ENCODE data around the gene OR8S1. TPM values are rescaled to one million over a fixed set of nuclear protein-coding genes. Genes with fewer than 3 reads are reported as not detected.
"Not testable (repeated sequence)": the region's sequence is repeated elsewhere in the genome, so short reads cannot be mapped to it uniquely, and the experiment has no call there.

The OR8S1 gene
- polyA plus RNA-seq, 2 donors: not detected

GRCh38 chr12:48551636-48552035 is 26.2 kb downstream of the OR8S1 start:
- not testable (repeated sequence) for H3K9me3 ChIP-seq (ENCODE audit: control insufficient read depth in 2 of 2, insufficient read depth in 1 of 2, low read depth in 1 of 2, low read length in 1 of 2); H3K27me3 ChIP-seq (ENCODE audit: control insufficient read depth in 1 of 2, insufficient read depth in 2 of 2, low read length in 2 of 2); H3K4me1 ChIP-seq (ENCODE audit: control insufficient read depth in 2 of 2, insufficient read depth in 2 of 2, low read length in 1 of 2); H3K27ac ChIP-seq (ENCODE audit: low read depth in 2 of 2, low read length in 1 of 2); H3K4me3 ChIP-seq (ENCODE audit: low read depth in 1 of 2, low read length in 2 of 2); H3K36me3 ChIP-seq (ENCODE audit: control insufficient read depth in 2 of 2, insufficient read depth in 2 of 2, low read length in 1 of 2)
- WGBS, 2 donors: 85 to 92% methylated on average over 12 to 13 of the region's 13 CpGs

- 41 to 68% methylated on average over 11 of the region's 11 CpGs for WGBS, 2 donors
- H3K9me3 ChIP-seq (ENCODE audit: control insufficient read depth in 2 of 2, insufficient read depth in 1 of 2, low read depth in 1 of 2, low read length in 1 of 2); H3K27ac ChIP-seq (ENCODE audit: low read depth in 2 of 2, low read length in 1 of 2); H3K27me3 ChIP-seq (ENCODE audit: control insufficient read depth in 1 of 2, insufficient read depth in 2 of 2, low read length in 2 of 2); H3K36me3 ChIP-seq (ENCODE audit: control insufficient read depth in 2 of 2, insufficient read depth in 2 of 2, low read length in 1 of 2); H3K4me1 ChIP-seq (ENCODE audit: control insufficient read depth in 2 of 2, insufficient read depth in 2 of 2, low read length in 1 of 2): not testable (repeated sequence)
- peak overlapping the region in 1 of 2 donors; percentile 37 for H3K4me3 ChIP-seq (ENCODE audit: low read depth in 1 of 2, low read length in 2 of 2)
Measured at GRCh38 chr12:48553666-48554343, 28.4 kb downstream of the OR8S1 start.

GRCh38 chr12:48556631-48557030 is 31.2 kb downstream of the OR8S1 start:
- H3K36me3 ChIP-seq (ENCODE audit: control insufficient read depth in 2 of 2, insufficient read depth in 2 of 2, low read length in 1 of 2): no peaks in the 10 kb centered on the region
- 66 to 74% methylated on average over 6 of the region's 6 CpGs for WGBS, 2 donors

GRCh38 chr12:48557919-48558318 is 32.5 kb downstream of the OR8S1 start:
- no peaks in the 10 kb centered on the region for H3K36me3 ChIP-seq (ENCODE audit: control insufficient read depth in 2 of 2, insufficient read depth in 2 of 2, low read length in 1 of 2)
- H3K27ac ChIP-seq (ENCODE audit: low read depth in 2 of 2, low read length in 1 of 2): no peak overlapping the region
- peaks cover 0 to 6% of the 10 kb centered on the region in 2 donors for H3K4me1 ChIP-seq (ENCODE audit: control insufficient read depth in 2 of 2, insufficient read depth in 2 of 2, low read length in 1 of 2)
- no peaks in the 10 kb centered on the region for H3K9me3 ChIP-seq (ENCODE audit: control insufficient read depth in 2 of 2, insufficient read depth in 1 of 2, low read depth in 1 of 2, low read length in 1 of 2)
- no peak overlapping the region for H3K4me3 ChIP-seq (ENCODE audit: low read depth in 1 of 2, low read length in 2 of 2)
- no peaks in the 10 kb centered on the region for H3K27me3 ChIP-seq (ENCODE audit: control insufficient read depth in 1 of 2, insufficient read depth in 2 of 2, low read length in 2 of 2)
- WGBS, 2 donors: 89 to 94% methylated on average over 4 of the region's 4 CpGs

More at GRCh38 chr12:48556631-48557030, 31.2 kb downstream of the OR8S1 start:
- Histone ChIP-seq H3K4me1 (ENCODE audit: control insufficient read depth in 2 of 2, insufficient read depth in 2 of 2, low read length in 1 of 2) (peaks cover 0 to 6% of the 10 kb centered on the region in 2 donors), H3K4me3 (ENCODE audit: low read depth in 1 of 2, low read length in 2 of 2) (no peak overlapping the region), H3K9me3 (ENCODE audit: control insufficient read depth in 2 of 2, insufficient read depth in 1 of 2, low read depth in 1 of 2, low read length in 1 of 2) (no peaks in the 10 kb centered on the region), H3K27ac (ENCODE audit: low read depth in 2 of 2, low read length in 1 of 2) (no peak overlapping the region), H3K27me3 (ENCODE audit: control insufficient read depth in 1 of 2, insufficient read depth in 2 of 2, low read length in 2 of 2) (no peaks in the 10 kb centered on the region)

- H3K4me1 ChIP-seq (ENCODE audit: control insufficient read depth in 2 of 2, insufficient read depth in 2 of 2, low read length in 1 of 2): no peaks in the 10 kb centered on the region
- no peaks in the 10 kb centered on the region for H3K27me3 ChIP-seq (ENCODE audit: control insufficient read depth in 1 of 2, insufficient read depth in 2 of 2, low read length in 2 of 2)
- no peak overlapping the region for H3K4me3 ChIP-seq (ENCODE audit: low read depth in 1 of 2, low read length in 2 of 2)
- no peaks in the 10 kb centered on the region for H3K36me3 ChIP-seq (ENCODE audit: control insufficient read depth in 2 of 2, insufficient read depth in 2 of 2, low read length in 1 of 2)
- no peaks in the 10 kb centered on the region for H3K9me3 ChIP-seq (ENCODE audit: control insufficient read depth in 2 of 2, insufficient read depth in 1 of 2, low read depth in 1 of 2, low read length in 1 of 2)
- no peak overlapping the region for H3K27ac ChIP-seq (ENCODE audit: low read depth in 2 of 2, low read length in 1 of 2)
- WGBS, 2 donors: 83 to 94% methylated on average over 4 of the region's 4 CpGs
Measured at GRCh38 chr12:48567731-48568130, 42.3 kb downstream of the OR8S1 start.

- no peaks in the 10 kb centered on the region for H3K9me3 ChIP-seq (ENCODE audit: control insufficient read depth in 2 of 2, insufficient read depth in 1 of 2, low read depth in 1 of 2, low read length in 1 of 2)
- H3K4me1 ChIP-seq (ENCODE audit: control insufficient read depth in 2 of 2, insufficient read depth in 2 of 2, low read length in 1 of 2): no peaks in the 10 kb centered on the region
- H3K36me3 ChIP-seq (ENCODE audit: control insufficient read depth in 2 of 2, insufficient read depth in 2 of 2, low read length in 1 of 2): no peaks in the 10 kb centered on the region
- H3K27ac ChIP-seq (ENCODE audit: low read depth in 2 of 2, low read length in 1 of 2): no peak within 1 kb of the TSS
- 44 to 54% methylated on average over 1 of the region's 1 CpG for WGBS, 2 donors
- no peak within 1 kb of the TSS for H3K4me3 ChIP-seq (ENCODE audit: low read depth in 1 of 2, low read length in 2 of 2)
- H3K27me3 ChIP-seq (ENCODE audit: control insufficient read depth in 1 of 2, insufficient read depth in 2 of 2, low read length in 2 of 2): no peaks in the 10 kb centered on the region
Measured at GRCh38 chr12:48569946-48570345, 44.5 kb downstream of the OR8S1 start, which contains the start of gene LALBA. Gene LALBA (minus strand): TSS chr12:48570046. CDS start chr12:48570020, 26 bp downstream.

GRCh38 chr12:48572326-48572725 is 46.9 kb downstream of the OR8S1 start:
- Histone ChIP-seq H3K4me1 (ENCODE audit: control insufficient read depth in 2 of 2, insufficient read depth in 2 of 2, low read length in 1 of 2) (no peaks in the 10 kb centered on the region), H3K27ac (ENCODE audit: low read depth in 2 of 2, low read length in 1 of 2) (no peak overlapping the region)
- WGBS, 2 donors: 27 to 29% methylated on average over 5 of the region's 5 CpGs

More at GRCh38 chr12:48572326-48572725, 46.9 kb downstream of the OR8S1 start:
- Histone ChIP-seq H3K27me3 (ENCODE audit: control insufficient read depth in 1 of 2, insufficient read depth in 2 of 2, low read length in 2 of 2) (no peaks in the 10 kb centered on the region), H3K36me3 (ENCODE audit: control insufficient read depth in 2 of 2, insufficient read depth in 2 of 2, low read length in 1 of 2) (no peaks in the 10 kb centered on the region), H3K9me3 (ENCODE audit: control insufficient read depth in 2 of 2, insufficient read depth in 1 of 2, low read depth in 1 of 2, low read length in 1 of 2) (no peaks in the 10 kb centered on the region), H3K4me3 (ENCODE audit: low read depth in 1 of 2, low read length in 2 of 2) (no peak overlapping the region)

Other genes with a start within 250 kb of the OR8S1 start
- gene ZNF641, start 174.7 kb upstream of the OR8S1 start, polyA plus RNA-seq: 1 to 10 TPM; 3.0 to 3.4 TPM
- not detected for gene ANP32D, start 53.1 kb upstream of the OR8S1 start, polyA plus RNA-seq
- 1 to 10 TPM; 4.4 to 5.8 TPM for gene C12orf54, start 43.1 kb upstream of the OR8S1 start, polyA plus RNA-seq
- gene LALBA, start 44.4 kb downstream of the OR8S1 start, polyA plus RNA-seq: not detected
- gene KANSL2, start 156.6 kb downstream of the OR8S1 start, polyA plus RNA-seq: 10 to 100 TPM; 19.1 to 21.5 TPM
- 1 to 10 TPM; 3.2 to 3.6 TPM for gene CCNT1, start 191.1 kb downstream of the OR8S1 start, polyA plus RNA-seq